ENCODE measurements around the gene TIMM10.

Gene TIMM10

GRCh38 chr11:57501953-57502352 lies 28.6 kb downstream of the TIMM10 start:
- no peaks in the 10 kb centered on the region for H3K27me3 ChIP-seq (ENCODE audit: insufficient read depth, low read length)
- H3K27ac ChIP-seq (ENCODE audit: low read depth, low read length) = no peak overlapping the region
- WGBS = 89% methylated on average over 4 of the region's 4 CpGs
- no peak overlapping the region for H3K9ac ChIP-seq (ENCODE audit: low read depth, low read length)
- no peaks in the 10 kb centered on the region for H3K36me3 ChIP-seq (ENCODE audit: insufficient read depth, low read length)
- H3K4me1 ChIP-seq (ENCODE audit: insufficient read depth, low read length) = peaks cover 8% of the 10 kb centered on the region
- no peak overlapping the region for H3K4me3 ChIP-seq (ENCODE audit: low read length)
- H3K9me3 ChIP-seq (ENCODE audit: insufficient read depth, low read depth, low read length) = no peaks in the 10 kb centered on the region

GRCh38 chr11:57500926-57501325 lies 29.6 kb downstream of the TIMM10 start:
- Histone ChIP-seq H3K9ac (ENCODE audit: low read depth, low read length) (no peak overlapping the region), H3K27me3 (ENCODE audit: insufficient read depth, low read length) (no peaks in the 10 kb centered on the region), H3K4me1 (ENCODE audit: insufficient read depth, low read length) (peaks cover 8% of the 10 kb centered on the region), H3K27ac (ENCODE audit: low read depth, low read length) (no peak overlapping the region), H3K4me3 (ENCODE audit: low read length) (no peak overlapping the region), H3K9me3 (ENCODE audit: insufficient read depth, low read depth, low read length) (no peaks in the 10 kb centered on the region), H3K36me3 (ENCODE audit: insufficient read depth, low read length) (no peaks in the 10 kb centered on the region; the same call in 1 of the 2 replicates)
- WGBS = 88% methylated on average over 15 of the region's 15 CpGs

GRCh38 chr11:57500515-57500914 lies 30.0 kb downstream of the TIMM10 start:
- peaks cover 8% of the 10 kb centered on the region for H3K4me1 ChIP-seq (ENCODE audit: insufficient read depth, low read length)
- H3K27ac ChIP-seq (ENCODE audit: low read depth, low read length) = no peak overlapping the region
- H3K9ac ChIP-seq (ENCODE audit: low read depth, low read length) = no peak overlapping the region
- H3K9me3 ChIP-seq (ENCODE audit: insufficient read depth, low read depth, low read length) = no peaks in the 10 kb centered on the region
- peaks cover 4% of the 10 kb centered on the region; the same call in 1 of the 2 replicates for H3K36me3 ChIP-seq (ENCODE audit: insufficient read depth, low read length)
- no peaks in the 10 kb centered on the region for H3K27me3 ChIP-seq (ENCODE audit: insufficient read depth, low read length)
- no peak overlapping the region for H3K4me3 ChIP-seq (ENCODE audit: low read length)
- WGBS = 83% methylated on average over 8 of the region's 8 CpGs

- 39% methylated on average over 11 of the region's 12 CpGs for WGBS
- peak overlapping the region; percentile 25; the same call in 1 of the 2 replicates for H3K27ac ChIP-seq (ENCODE audit: low read depth, low read length)
- H3K9me3 ChIP-seq (ENCODE audit: insufficient read depth, low read depth, low read length) = no peaks in the 10 kb centered on the region
- peaks cover 8% of the 10 kb centered on the region for H3K4me1 ChIP-seq (ENCODE audit: insufficient read depth, low read length)
- no peak overlapping the region for H3K9ac ChIP-seq (ENCODE audit: low read depth, low read length)
- H3K27me3 ChIP-seq (ENCODE audit: insufficient read depth, low read length) = no peaks in the 10 kb centered on the region
- peak overlapping the region; percentile 26 for H3K4me3 ChIP-seq (ENCODE audit: low read length)
- peaks cover 4% of the 10 kb centered on the region; the same call in 1 of the 2 replicates for H3K36me3 ChIP-seq (ENCODE audit: insufficient read depth, low read length)
These were observed 30.5 kb downstream of the TIMM10 start for GRCh38 chr11:57499983-57500461.

- Histone ChIP-seq H3K27me3 (ENCODE audit: insufficient read depth, low read length) (no peaks in the 10 kb centered on the region), H3K36me3 (ENCODE audit: insufficient read depth, low read length) (peaks cover 4% of the 10 kb centered on the region; the same call in 1 of the 2 replicates), H3K4me3 (ENCODE audit: low read length) (peak overlapping the region; percentile 26), H3K4me1 (ENCODE audit: insufficient read depth, low read length) (peaks cover 8% of the 10 kb centered on the region), H3K9ac (ENCODE audit: low read depth, low read length) (peak overlapping the region; percentile 64; the same call in 1 of the 2 replicates), H3K27ac (ENCODE audit: low read depth, low read length) (peak overlapping the region; percentile 25; the same call in 1 of the 2 replicates), H3K9me3 (ENCODE audit: insufficient read depth, low read depth, low read length) (no peaks in the 10 kb centered on the region)
- 6% methylated on average over 35 of the region's 35 CpGs for WGBS
These were observed 31.1 kb downstream of the TIMM10 start for GRCh38 chr11:57499413-57499982.

GRCh38 chr11:57498540-57498939 lies 32.0 kb downstream of the TIMM10 start:
- Histone ChIP-seq H3K4me3 (ENCODE audit: low read length) (no peak overlapping the region), H3K4me1 (ENCODE audit: insufficient read depth, low read length) (peaks cover 11% of the 10 kb centered on the region), H3K27me3 (ENCODE audit: insufficient read depth, low read length) (no peaks in the 10 kb centered on the region), H3K27ac (ENCODE audit: low read depth, low read length) (no peak overlapping the region), H3K36me3 (ENCODE audit: insufficient read depth, low read length) (peaks cover 9% of the 10 kb centered on the region; the same call in 1 of the 2 replicates), H3K9ac (ENCODE audit: low read depth, low read length) (no peak overlapping the region), H3K9me3 (ENCODE audit: insufficient read depth, low read depth, low read length) (no peaks in the 10 kb centered on the region)
- WGBS = 87% methylated on average over 6 of the region's 6 CpGs

GRCh38 chr11:57497303-57498247 lies 33.0 kb downstream of the TIMM10 start:
- Histone ChIP-seq H3K27ac (ENCODE audit: low read depth, low read length) (no peak overlapping the region), H3K36me3 (ENCODE audit: insufficient read depth, low read length) (peaks cover 9% of the 10 kb centered on the region; the same call in 1 of the 2 replicates)

GRCh38 chr11:57496109-57496820 lies 34.3 kb downstream of the TIMM10 start:
- H3K36me3 ChIP-seq (ENCODE audit: insufficient read depth, low read length) = peaks cover 9% of the 10 kb centered on the region; the same call in 1 of the 2 replicates
- no peak overlapping the region for H3K27ac ChIP-seq (ENCODE audit: low read depth, low read length)
- no peak overlapping the region for H3K9ac ChIP-seq (ENCODE audit: low read depth, low read length)
- H3K4me1 ChIP-seq (ENCODE audit: insufficient read depth, low read length) = peaks cover 11% of the 10 kb centered on the region
- H3K4me3 ChIP-seq (ENCODE audit: low read length) = no peak overlapping the region
- 96% methylated on average over 8 of the region's 9 CpGs for WGBS
- H3K27me3 ChIP-seq (ENCODE audit: insufficient read depth, low read length) = no peaks in the 10 kb centered on the region
- no peaks in the 10 kb centered on the region for H3K9me3 ChIP-seq (ENCODE audit: insufficient read depth, low read depth, low read length)

More at GRCh38 chr11:57497303-57498247, 33.0 kb downstream of the TIMM10 start:
- Histone ChIP-seq H3K9me3 (ENCODE audit: insufficient read depth, low read depth, low read length) (no peaks in the 10 kb centered on the region), H3K9ac (ENCODE audit: low read depth, low read length) (no peak overlapping the region), H3K27me3 (ENCODE audit: insufficient read depth, low read length) (no peaks in the 10 kb centered on the region), H3K4me3 (ENCODE audit: low read length) (no peak overlapping the region), H3K4me1 (ENCODE audit: insufficient read depth, low read length) (peaks cover 11% of the 10 kb centered on the region)
- WGBS = 90% methylated on average over 15 of the region's 15 CpGs

- peaks cover 3% of the 10 kb centered on the region; the same call in 1 of the 2 replicates for H3K4me1 ChIP-seq (ENCODE audit: insufficient read depth, low read length)
- peaks cover 9% of the 10 kb centered on the region; the same call in 1 of the 2 replicates for H3K36me3 ChIP-seq (ENCODE audit: insufficient read depth, low read length)
- peak overlapping the region; percentile 69; the same call in 1 of the 2 replicates for H3K9ac ChIP-seq (ENCODE audit: low read depth, low read length)
- H3K4me3 ChIP-seq (ENCODE audit: low read length) = no peak overlapping the region
- no peaks in the 10 kb centered on the region for H3K27me3 ChIP-seq (ENCODE audit: insufficient read depth, low read length)
- peak overlapping the region; percentile 86 for H3K27ac ChIP-seq (ENCODE audit: low read depth, low read length)
- WGBS = 82% methylated on average over 15 of the region's 15 CpGs
- H3K9me3 ChIP-seq (ENCODE audit: insufficient read depth, low read depth, low read length) = no peaks in the 10 kb centered on the region
These were observed 36.7 kb downstream of the TIMM10 start for GRCh38 chr11:57493507-57494503.

Data from HUES64 (cell line).